K562 (cell line): Measurements from ENCODE around the gene TLCD4. TPM values are rescaled to one million over a fixed set of nuclear protein-coding genes. Genes with fewer than 3 reads are reported as not detected.

ENCODE experiments used
- CAMTA2 ChIP-seq: fragments of 250-450 bp; sonication (Bioruptor Pico); conservative IDR thresholded peaks from 2 replicates; pipeline ENCODE4 v1.5.1; 2022
- CBX1 ChIP-seq: sonication (generic); IDR thresholded peaks from 2 replicates; pipeline ENCODE4 v1.6.1; 2016; ENCODE audit warnings: antibody characterized with exemption, low read depth, mild to moderate bottlenecking
- CREB1 ChIP-seq, 2 experiments: sonication (generic) in 1 of 2; formaldehyde crosslinking in 1 of 2; IDR thresholded peaks; 2 replicates each; pipeline versions ENCODE4 v1.6.1 to v1.8.0; 2012 to 2022; ENCODE audit warnings: inconsistent platforms in 1 of 2, mild to moderate bottlenecking in 1 of 2, missing genetic modification reagents in 1 of 2, moderate library complexity in 1 of 2
- ESRRB ChIP-seq: fragments of 250-450 bp; sonication (Bioruptor Pico); IDR thresholded peaks from 2 replicates; pipeline ENCODE4 v1.5.0; 2020; ENCODE audit warnings: mild to moderate bottlenecking, moderate library complexity, borderline replicate concordance
- GTF2B ChIP-seq: IDR thresholded peaks from 2 replicates; pipeline ENCODE4 v1.6.1; 2011; ENCODE audit not compliant: insufficient read length; ENCODE audit errors: extremely low read depth
- HDAC2 ChIP-seq: fragments of 450-650 bp; IDR thresholded peaks from 2 replicates; pipeline ENCODE4 v1.6.1; 2016; ENCODE audit warnings: mild to moderate bottlenecking
- HOXB6 ChIP-seq: fragments of 250-450 bp; sonication (Bioruptor Pico); IDR thresholded peaks from 2 replicates; pipeline ENCODE4 v1.5.1; 2022; ENCODE audit warnings: mild to moderate bottlenecking, borderline replicate concordance
- KLF13 ChIP-seq: fragments of 450-650 bp; IDR thresholded peaks from 2 replicates; pipeline ENCODE4 v1.6.1; 2016; ENCODE audit warnings: missing genetic modification characterization, low read depth, mild to moderate bottlenecking, missing compliant biosample characterization, moderate library complexity, borderline replicate concordance
- NRF1 ChIP-seq, 2 experiments: fragments of 450-650 bp; IDR thresholded peaks in 1 of 2; conservative IDR thresholded peaks in 1 of 2; 2 replicates each; pipeline ENCODE4 v1.6.1; 2014; ENCODE audit warnings: mild to moderate bottlenecking in 2 of 2
- SOX6 ChIP-seq: fragments of 450-650 bp; IDR thresholded peaks from 2 replicates; pipeline ENCODE4 v1.6.1; 2014; ENCODE audit warnings: mild to moderate bottlenecking
- SRSF3 ChIP-seq: fragments of 200-400 bp; formaldehyde crosslinking; IDR thresholded peaks from 2 replicates; pipeline ENCODE4 v1.6.1; 2016; ENCODE audit warnings: mild to moderate bottlenecking, low read length, moderate library complexity; ENCODE audit not compliant: insufficient read depth
- TEAD1 ChIP-seq, 2 experiments: fragments of 450-650 bp in 1 of 2; sonication (generic) in 1 of 2; formaldehyde crosslinking; IDR thresholded peaks; 2 replicates each; pipeline versions ENCODE4 v1.4.0 to v1.8.0; 2020 to 2022; ENCODE audit warnings: mild to moderate bottlenecking in 2 of 2, missing genetic modification reagents in 1 of 2
- ZFP91 ChIP-seq: sonication (generic); formaldehyde crosslinking; IDR thresholded peaks from 2 replicates; pipeline ENCODE4 v1.8.0; 2022; ENCODE audit warnings: mild to moderate bottlenecking, missing genetic modification reagents
- ZNF644 ChIP-seq: fragments of 200-800 bp; sonication (Bioruptor generic); IDR thresholded peaks from 2 replicates; pipeline ENCODE4 v1.6.1; 2016; ENCODE audit warnings: low read depth, missing genetic modification characterization, missing compliant biosample characterization
- ZNF668 ChIP-seq: fragments of 250-450 bp; sonication (Bioruptor Pico); IDR thresholded peaks from 2 replicates; pipeline ENCODE4 v1.8.0; 2022; ENCODE audit warnings: mild to moderate bottlenecking, inconsistent platforms
- polyA plus RNA-seq, 8 experiments: library from polyadenylated mRNA; depleted of rRNA in 4 of 8; stranded (reverse) in 5 of 8; unstranded in 3 of 8; fragments of >200 nt; fragmentation: Nextera tagmentation in 2 of 8; fragmentation: Illumina TruSeq in 1 of 8; extraction: Ambion mirVana in 2 of 8; extraction: Trizol in 1 of 8; gene quantifications; 2 replicates each; pipeline versions ENCODE4 v1.2.1 to v1.2.3, GENCODE V29; 2011 to 2014; ENCODE audit warnings: inconsistent platforms in 1 of 8, missing spikeins in 1 of 8
- total RNA-seq, 7 experiments: library from RNA; depleted of rRNA in 6 of 7; stranded (reverse); fragments of >200 nt in 6 of 7; fragmentation: Illumina TruSeq in 2 of 7; extraction: Trizol in 2 of 7; gene quantifications; 2 replicates each; pipeline versions ENCODE4 v1.2.1 to v1.2.3, GENCODE V29; 2011 to 2021; ENCODE audit warnings: low replicate concordance in 1 of 7
- TF ChIP-seq, protein P1 (sequence below), 2 experiments: fragments of 450-650 bp; formaldehyde crosslinking in 1 of 2; IDR thresholded peaks; 2 replicates each; pipeline versions ENCODE4 v1.4.0 to v1.6.1; 2014 to 2020; ENCODE audit warnings: mild to moderate bottlenecking in 2 of 2, borderline replicate concordance in 1 of 2, low read depth in 1 of 2
- TF ChIP-seq, protein P2 (sequence below): fragments of 450-650 bp; formaldehyde crosslinking; IDR thresholded peaks from 2 replicates; pipeline ENCODE4 v1.4.0; 2022; ENCODE audit warnings: missing genetic modification characterization

The TLCD4 gene
- total and polyA plus RNA-seq, 9 of the 15 experiments (the other 6 are each of a cell fraction or from before 2014, with no cell fraction given): 3.5 to 19.8 (median 7.6) TPM

DNA sequence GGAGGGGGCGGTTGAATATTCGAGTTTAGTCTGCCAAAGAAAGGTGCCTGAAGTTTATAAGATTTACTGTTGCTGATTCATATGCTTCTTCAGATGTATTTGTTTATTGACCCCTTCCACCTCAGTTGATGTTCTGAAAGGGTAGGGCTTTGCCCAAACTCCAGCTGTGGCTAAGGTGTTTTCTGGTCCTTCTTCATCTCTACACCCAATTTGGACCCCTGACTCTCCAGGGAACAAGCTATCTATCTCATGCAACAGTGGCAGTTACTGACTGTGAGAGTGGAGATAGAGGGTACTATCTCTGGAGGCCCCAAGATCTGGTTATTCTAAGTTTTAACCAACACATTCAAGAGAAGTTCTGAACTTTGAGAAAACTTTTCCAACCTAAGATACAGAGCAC is 31.8 kb upstream of the TLCD4 start (continued):
- TF ChIP-seq SRSF3 (no peak), ZNF644 (tag) (no peak), SOX6 (peak; percentile 58), CAMTA2 (no peak), HOXB6 (no peak), CBX1 (no peak), TEAD1 (CRISPR knock-in tag; IDR thresholded peaks at IDR 0.05) (no peak), GTF2B (no peak), NRF1 (conservative IDR thresholded peaks at IDR 0.05 in 1 of 2, IDR thresholded peaks at IDR 0.05 in 1 of 2) (no peak), KLF13 (tag) (no peak), ZFP91 (no peak), ESRRB (CRISPR knock-in tag) (no peak), ZNF668 (CRISPR knock-in tag) (no peak), HDAC2 (no peak), CREB1 (IDR thresholded peaks at IDR 0.05) (0 out of 2 replicates have a peak, but pooled peaks have one; percentile 30), CREB1 (CRISPR knock-in tag; IDR thresholded peaks at IDR 0.05) (no peak)
- TF ChIP-seq, protein P1, sequence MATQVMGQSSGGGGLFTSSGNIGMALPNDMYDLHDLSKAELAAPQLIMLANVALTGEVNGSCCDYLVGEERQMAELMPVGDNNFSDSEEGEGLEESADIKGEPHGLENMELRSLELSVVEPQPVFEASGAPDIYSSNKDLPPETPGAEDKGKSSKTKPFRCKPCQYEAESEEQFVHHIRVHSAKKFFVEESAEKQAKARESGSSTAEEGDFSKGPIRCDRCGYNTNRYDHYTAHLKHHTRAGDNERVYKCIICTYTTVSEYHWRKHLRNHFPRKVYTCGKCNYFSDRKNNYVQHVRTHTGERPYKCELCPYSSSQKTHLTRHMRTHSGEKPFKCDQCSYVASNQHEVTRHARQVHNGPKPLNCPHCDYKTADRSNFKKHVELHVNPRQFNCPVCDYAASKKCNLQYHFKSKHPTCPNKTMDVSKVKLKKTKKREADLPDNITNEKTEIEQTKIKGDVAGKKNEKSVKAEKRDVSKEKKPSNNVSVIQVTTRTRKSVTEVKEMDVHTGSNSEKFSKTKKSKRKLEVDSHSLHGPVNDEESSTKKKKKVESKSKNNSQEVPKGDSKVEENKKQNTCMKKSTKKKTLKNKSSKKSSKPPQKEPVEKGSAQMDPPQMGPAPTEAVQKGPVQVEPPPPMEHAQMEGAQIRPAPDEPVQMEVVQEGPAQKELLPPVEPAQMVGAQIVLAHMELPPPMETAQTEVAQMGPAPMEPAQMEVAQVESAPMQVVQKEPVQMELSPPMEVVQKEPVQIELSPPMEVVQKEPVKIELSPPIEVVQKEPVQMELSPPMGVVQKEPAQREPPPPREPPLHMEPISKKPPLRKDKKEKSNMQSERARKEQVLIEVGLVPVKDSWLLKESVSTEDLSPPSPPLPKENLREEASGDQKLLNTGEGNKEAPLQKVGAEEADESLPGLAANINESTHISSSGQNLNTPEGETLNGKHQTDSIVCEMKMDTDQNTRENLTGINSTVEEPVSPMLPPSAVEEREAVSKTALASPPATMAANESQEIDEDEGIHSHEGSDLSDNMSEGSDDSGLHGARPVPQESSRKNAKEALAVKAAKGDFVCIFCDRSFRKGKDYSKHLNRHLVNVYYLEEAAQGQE (IDR thresholded peaks at IDR 0.05; ENCODE audit: borderline replicate concordance): no peak
- TF ChIP-seq, protein P1 (CRISPR knock-in tag; IDR thresholded peaks at IDR 0.05; ENCODE audit: low read depth): no peak
- TF ChIP-seq, protein P2, sequence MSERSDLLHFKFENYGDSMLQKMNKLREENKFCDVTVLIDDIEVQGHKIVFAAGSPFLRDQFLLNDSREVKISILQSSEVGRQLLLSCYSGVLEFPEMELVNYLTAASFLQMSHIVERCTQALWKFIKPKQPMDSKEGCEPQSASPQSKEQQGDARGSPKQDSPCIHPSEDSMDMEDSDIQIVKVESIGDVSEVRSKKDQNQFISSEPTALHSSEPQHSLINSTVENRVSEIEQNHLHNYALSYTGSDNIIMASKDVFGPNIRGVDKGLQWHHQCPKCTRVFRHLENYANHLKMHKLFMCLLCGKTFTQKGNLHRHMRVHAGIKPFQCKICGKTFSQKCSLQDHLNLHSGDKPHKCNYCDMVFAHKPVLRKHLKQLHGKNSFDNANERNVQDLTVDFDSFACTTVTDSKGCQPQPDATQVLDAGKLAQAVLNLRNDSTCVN (CRISPR knock-in tag): no peak
